Measurements from ENCODE around the gene ADTRP. TPM values are rescaled to one million over a fixed set of nuclear protein-coding genes. Genes with fewer than 3 reads are reported as not detected.

Gene ADTRP
- total and polyA plus RNA-seq, 7 donors: 0.36 to 86.9 (median 31.2) TPM; not detected in 3

DNA sequence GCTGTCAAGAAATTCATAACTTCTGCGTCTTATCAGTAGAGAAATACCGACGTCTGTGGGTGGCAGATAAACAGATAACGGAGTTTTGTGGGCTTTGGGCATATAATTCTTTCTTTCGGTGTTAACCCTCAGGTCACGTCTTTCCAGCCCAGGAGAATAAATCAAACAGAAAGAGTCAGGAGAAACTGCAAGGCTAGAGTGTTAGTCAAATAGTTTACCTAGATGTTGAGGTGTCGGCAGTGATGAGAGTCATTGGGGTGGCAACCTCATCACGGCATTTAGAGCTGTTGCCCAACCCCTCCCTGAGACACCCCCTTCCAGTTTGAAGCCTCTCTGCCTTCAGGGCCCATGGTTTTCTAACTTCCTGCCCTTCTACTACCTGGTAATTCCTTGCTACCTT, 49.5 kb downstream of the ADTRP start:
- no peak overlapping the region for H3K4me3 ChIP-seq

DNA sequence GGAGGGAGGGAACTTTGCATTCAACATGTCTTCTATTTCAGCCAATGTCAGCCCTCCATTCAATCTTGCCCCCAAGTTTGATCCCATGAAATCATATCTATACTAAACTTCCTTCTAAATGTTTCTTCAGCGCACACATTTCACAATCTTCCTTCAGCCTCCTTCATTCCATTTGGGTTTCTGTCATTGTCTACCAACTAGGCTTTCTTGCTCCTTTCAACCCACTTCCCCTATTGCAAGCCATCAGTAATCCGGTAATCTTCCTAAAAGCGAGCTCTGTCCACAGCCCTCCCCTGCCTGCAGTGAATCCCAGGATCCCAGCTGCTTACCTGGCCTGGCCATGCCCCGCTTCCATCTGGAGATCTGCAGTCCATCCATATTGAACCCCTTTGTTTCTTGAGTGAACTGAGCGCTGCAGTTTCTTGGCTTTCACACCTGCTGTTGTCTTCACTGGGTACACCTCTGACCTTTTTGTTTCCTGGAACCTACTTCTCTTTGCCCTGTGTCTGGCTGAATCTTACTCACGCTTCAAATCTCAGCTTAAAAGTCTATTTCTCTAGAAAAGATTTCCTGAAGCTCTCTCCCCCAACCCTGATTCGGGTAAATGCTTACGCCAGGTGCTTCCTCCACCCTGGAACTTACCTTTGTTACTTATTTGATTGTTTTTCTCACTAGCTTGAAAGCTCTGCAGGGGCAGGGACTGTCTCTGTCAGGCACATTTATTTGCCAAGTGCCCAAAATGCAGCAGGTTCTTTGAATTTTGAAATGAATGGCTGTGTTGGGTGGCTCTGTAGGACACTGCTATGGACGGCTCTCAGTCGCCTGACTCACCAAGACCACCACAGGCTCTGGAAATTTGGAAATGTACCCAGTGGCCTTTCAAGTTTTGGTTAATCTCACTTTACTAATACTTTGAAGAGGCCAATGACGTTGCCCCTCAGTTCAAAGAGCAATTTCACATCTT, 50.3 kb downstream of the ADTRP start:
- Histone ChIP-seq H3K27ac (no peak overlapping the region), H3K9me3 (no peaks in the 10 kb centered on the region), H3K27me3 (no peaks in the 10 kb centered on the region), H3K4me3 (no peak overlapping the region), H3K36me3 (no peaks in the 10 kb centered on the region), H3K4me1 (peaks cover 0 to 6% (median 0%) of the 10 kb centered on the region in 4 donors)
- 71 to 93% methylated on average over 11 of the region's 11 CpGs for WGBS, 2 donors
- DNase-seq: no peak
- intact Hi-C loops (cut with DNase I): no loop called here
- TF ChIP-seq, protein P1, sequence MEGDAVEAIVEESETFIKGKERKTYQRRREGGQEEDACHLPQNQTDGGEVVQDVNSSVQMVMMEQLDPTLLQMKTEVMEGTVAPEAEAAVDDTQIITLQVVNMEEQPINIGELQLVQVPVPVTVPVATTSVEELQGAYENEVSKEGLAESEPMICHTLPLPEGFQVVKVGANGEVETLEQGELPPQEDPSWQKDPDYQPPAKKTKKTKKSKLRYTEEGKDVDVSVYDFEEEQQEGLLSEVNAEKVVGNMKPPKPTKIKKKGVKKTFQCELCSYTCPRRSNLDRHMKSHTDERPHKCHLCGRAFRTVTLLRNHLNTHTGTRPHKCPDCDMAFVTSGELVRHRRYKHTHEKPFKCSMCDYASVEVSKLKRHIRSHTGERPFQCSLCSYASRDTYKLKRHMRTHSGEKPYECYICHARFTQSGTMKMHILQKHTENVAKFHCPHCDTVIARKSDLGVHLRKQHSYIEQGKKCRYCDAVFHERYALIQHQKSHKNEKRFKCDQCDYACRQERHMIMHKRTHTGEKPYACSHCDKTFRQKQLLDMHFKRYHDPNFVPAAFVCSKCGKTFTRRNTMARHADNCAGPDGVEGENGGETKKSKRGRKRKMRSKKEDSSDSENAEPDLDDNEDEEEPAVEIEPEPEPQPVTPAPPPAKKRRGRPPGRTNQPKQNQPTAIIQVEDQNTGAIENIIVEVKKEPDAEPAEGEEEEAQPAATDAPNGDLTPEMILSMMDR (IDR thresholded peaks at IDR 0.05): no peak
- no peak for TF ChIP-seq POLR2A (IDR thresholded peaks at IDR 0.05)
- TF ChIP-seq POLR2AphosphoS5 (IDR thresholded peaks at IDR 0.05): no peak
- TF ChIP-seq EP300 (IDR thresholded peaks at IDR 0.05): no peak

More for the DNA sequence above, 49.5 kb downstream of the ADTRP start:
- intact Hi-C loops (cut with DNase I): no loop called here
- H3K27ac ChIP-seq: no peak overlapping the region
- peaks cover 0 to 6% (median 0%) of the 10 kb centered on the region in 4 donors for H3K4me1 ChIP-seq
- H3K36me3 ChIP-seq: no peaks in the 10 kb centered on the region
- H3K9me3 ChIP-seq: no peaks in the 10 kb centered on the region
- no peaks in the 10 kb centered on the region for H3K27me3 ChIP-seq
- TF ChIP-seq, protein P1 (IDR thresholded peaks at IDR 0.05): no peak
- TF ChIP-seq POLR2AphosphoS5 (IDR thresholded peaks at IDR 0.05) (no peak), POLR2A (IDR thresholded peaks at IDR 0.05) (no peak), EP300 (IDR thresholded peaks at IDR 0.05) (no peak)
- no peak for DNase-seq
- WGBS, 2 donors: 66 to 94% methylated on average over 8 of the region's 8 CpGs

DNA sequence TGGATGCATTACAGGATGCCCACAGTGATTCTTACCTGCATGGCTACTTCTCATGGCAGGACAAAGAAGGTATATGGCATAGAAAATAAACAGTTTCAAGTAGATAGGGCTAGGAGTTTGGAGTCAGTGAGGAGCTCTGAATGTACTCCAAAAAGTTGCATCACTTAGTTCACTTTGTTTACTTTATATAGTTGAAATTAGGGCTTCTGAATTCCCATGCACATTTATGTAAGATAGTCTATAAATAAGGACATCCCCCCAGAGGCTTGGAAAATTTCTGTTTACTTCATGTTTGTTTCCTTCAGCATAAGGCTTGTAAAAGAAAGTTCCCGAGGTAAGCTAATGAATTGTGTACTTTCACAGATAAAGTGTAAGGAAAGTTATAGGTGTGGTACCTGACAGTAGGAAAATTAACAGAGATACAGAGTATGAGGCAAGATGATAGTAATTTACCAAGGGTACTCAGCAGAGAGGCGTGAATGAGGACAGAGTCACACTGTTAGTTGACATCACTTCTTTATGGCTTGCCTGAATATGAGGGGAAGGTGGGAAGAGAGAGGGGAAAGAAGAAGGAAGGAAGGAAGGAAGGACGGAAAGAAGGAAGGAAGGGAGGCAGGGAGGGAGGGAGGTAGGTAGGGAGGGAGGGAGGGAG, 51.1 kb downstream of the ADTRP start:
- Histone ChIP-seq H3K27ac (no peak overlapping the region), H3K27me3 (no peaks in the 10 kb centered on the region), H3K4me3 (no peak overlapping the region), H3K36me3 (no peaks in the 10 kb centered on the region), H3K4me1 (peaks cover 0 to 6% (median 0%) of the 10 kb centered on the region in 4 donors), H3K9me3 (no peaks in the 10 kb centered on the region)
- no peak for DNase-seq
- intact Hi-C loops (cut with DNase I): no loop called here
- TF ChIP-seq POLR2A (IDR thresholded peaks at IDR 0.05) (no peak), EP300 (IDR thresholded peaks at IDR 0.05) (no peak), POLR2AphosphoS5 (IDR thresholded peaks at IDR 0.05) (no peak)
- TF ChIP-seq, protein P1 (IDR thresholded peaks at IDR 0.05): no peak
- WGBS, 2 donors: 40 to 61% methylated on average over 3 of the region's 3 CpGs

DNA sequence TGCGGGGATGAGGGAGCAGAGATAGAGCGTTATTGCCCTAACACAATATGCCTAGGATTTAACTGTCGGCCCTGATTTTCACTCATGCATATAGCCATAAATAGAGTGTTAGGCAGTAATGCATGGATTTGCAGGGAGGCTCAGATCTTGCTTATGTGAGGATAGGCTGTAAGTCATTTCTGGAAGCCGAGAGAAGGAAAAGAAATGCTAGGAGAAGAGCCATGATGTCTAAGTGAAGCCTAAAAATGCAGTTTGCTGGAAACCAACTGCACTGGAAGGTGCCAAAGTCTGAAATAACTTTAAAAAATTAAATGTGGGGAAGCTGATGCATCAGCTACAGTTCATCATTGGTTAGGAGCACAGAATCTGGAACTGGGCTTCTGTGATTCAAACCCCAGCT, 54.3 kb downstream of the ADTRP start:
- Histone ChIP-seq H3K27me3 (no peaks in the 10 kb centered on the region), H3K9me3 (no peaks in the 10 kb centered on the region), H3K4me1 (no peaks in the 10 kb centered on the region), H3K4me3 (no peak overlapping the region), H3K36me3 (no peaks in the 10 kb centered on the region), H3K27ac (no peak overlapping the region)
- WGBS, 2 donors: 96 to 99% methylated on average over 4 of the region's 4 CpGs
- TF ChIP-seq POLR2A (IDR thresholded peaks at IDR 0.05): no peak
- TF ChIP-seq EP300 (IDR thresholded peaks at IDR 0.05): no peak
- TF ChIP-seq POLR2AphosphoS5 (IDR thresholded peaks at IDR 0.05): no peak
- TF ChIP-seq, protein P1 (IDR thresholded peaks at IDR 0.05): no peak
- intact Hi-C loops (cut with DNase I): no loop called here
- DNase-seq: no peak
